Kidney (tissue), 14 donors: Measurements from ENCODE around the gene ZG16. TPM values are rescaled to one million over a fixed set of nuclear protein-coding genes. Genes with fewer than 3 reads are reported as not detected.

ENCODE experiments used
- DNase-seq, 5 donors: peaks; one replicate each; pipeline ENCODE4 v3.0.0-alpha.2; 2013 to 2020
- FAIRE-seq: peaks from 2 replicates; lab custom pipeline; 2012; peaks lifted over from hg19 to GRCh38; lab: Jason Lieb, UNC
- H3K27ac ChIP-seq, 2 donors: one replicate each; pipeline ENCODE4 v1.7.0; 2013; ENCODE audit warnings: low read depth in 2 of 2, low read length in 2 of 2, inconsistent platforms in 1 of 2
- H3K27me3 ChIP-seq: one replicate; pipeline ENCODE4 v1.7.1; 2013; ENCODE audit warnings: low read length, inconsistent platforms; ENCODE audit not compliant: control insufficient read depth, insufficient read depth
- H3K36me3 ChIP-seq, 3 donors: one replicate each; pipeline versions ENCODE4 v1.7.0 to v1.7.1; 2013; ENCODE audit warnings: low read length in 3 of 3, control low read depth in 1 of 3, inconsistent platforms in 1 of 3; ENCODE audit not compliant: insufficient read depth in 3 of 3, control insufficient read depth in 2 of 3
- H3K4me1 ChIP-seq, 3 donors: one replicate each; pipeline versions ENCODE4 v1.7.0 to v1.7.1; 2013; ENCODE audit warnings: low read length in 3 of 3, inconsistent platforms in 1 of 3, low read depth in 1 of 3; ENCODE audit not compliant: control insufficient read depth in 2 of 3, insufficient read depth in 2 of 3
- H3K4me3 ChIP-seq, 3 donors: one replicate each; pipeline versions ENCODE4 v1.7.0 to v1.8.1; 2013; ENCODE audit warnings: low read length in 3 of 3, control low read depth in 1 of 3, inconsistent platforms in 1 of 3
- H3K9ac ChIP-seq, 3 donors: one replicate each; pipeline versions ENCODE4 v1.7.0 to v1.7.1; 2013; ENCODE audit warnings: low read length in 3 of 3, control low read depth in 1 of 3, inconsistent platforms in 1 of 3
- H3K9me3 ChIP-seq, 3 donors: one replicate each; pipeline versions ENCODE4 v1.7.0 to v1.7.1; 2013; ENCODE audit warnings: low read length in 3 of 3, control low read depth in 1 of 3, inconsistent platforms in 1 of 3; ENCODE audit not compliant: control insufficient read depth in 2 of 3, insufficient read depth in 1 of 3
- CTCF ChIP-seq: IDR thresholded peaks from 3 replicates; pipeline ENCODE4 v1.5.1; 2012; ENCODE audit warnings: mild to moderate bottlenecking, moderate library complexity, borderline replicate concordance; ENCODE audit not compliant: insufficient read depth; ENCODE audit errors: extremely low read depth
- intact Hi-C: fragments of 100-400 bp; cut with DNase I; formaldehyde crosslinking; loops from one replicate; pipeline ENCODE4 v1.11.1; 2022
- polyA plus RNA-seq: library from polyadenylated mRNA; stranded (reverse); fragments of 350-450 nt; fragmentation: Illumina TruSeq; extraction: RNeasy Lipid Tissue Mini Kit (QIAGEN cat#74804); gene quantifications from one replicate; pipeline ENCODE4 v1.2.3, GENCODE V29; 2014; ENCODE audit warnings: low read depth, low replicate concordance; ENCODE audit not compliant: insufficient read depth
- total RNA-seq: library from RNA; stranded (reverse); fragmentation: NEBNext Ultra II Directional; extraction: Animal tissue kit (Norgen Biotek cat#: 25700); gene quantifications from one replicate; pipeline ENCODE4 v1.2.1, GENCODE V29; 2021
- donor health status: control.
- donor health status: control.
- donor health status: control.
- donor health status: control.
- donor health status: control.
- donor health status: DM: yes; HTN: yes; CAD: no.
- donor health status: Normal renal cell carcinoma (clear cell type).

ZG16 gene
- total and polyA plus RNA-seq, 2 donors from 2014 or later, result not detected

- TF ChIP-seq CTCF, result no peak
- DNase-seq, result no peak
- intact Hi-C loops, result no loop called here
- Histone ChIP-seq H3K27ac (no peak overlapping the region), H3K36me3 (no peaks in the 10 kb centered on the region), H3K4me1 (no peaks in the 10 kb centered on the region), H3K9ac (no peak overlapping the region), H3K4me3 (no peak overlapping the region), H3K27me3 (no peaks in the 10 kb centered on the region), H3K9me3 (no peaks in the 10 kb centered on the region)
- no peak for FAIRE-seq
Observed at GRCh38 chr16:29765167-29766032, 12.7 kb upstream of the ZG16 start.

GRCh38 chr16:29766571-29766970 lies 11.5 kb upstream of the ZG16 start:
- Histone ChIP-seq H3K9ac (no peak overlapping the region), H3K27me3 (no peaks in the 10 kb centered on the region), H3K4me1 (no peaks in the 10 kb centered on the region), H3K4me3 (no peak overlapping the region), H3K36me3 (no peaks in the 10 kb centered on the region), H3K9me3 (no peaks in the 10 kb centered on the region), H3K27ac (no peak overlapping the region)
- FAIRE-seq (no peak), DNase-seq (no peak)
- no peak for TF ChIP-seq CTCF
- intact Hi-C loops, result no loop called here

GRCh38 chr16:29767062-29767461 lies 11.0 kb upstream of the ZG16 start:
- intact Hi-C loops, result no loop called here
- DNase-seq, result no peak
- no peaks in the 10 kb centered on the region for H3K9me3 ChIP-seq
- H3K4me3 ChIP-seq, result no peak overlapping the region
- no peaks in the 10 kb centered on the region for H3K27me3 ChIP-seq
- no peak for FAIRE-seq
- TF ChIP-seq CTCF, result no peak
- no peak overlapping the region for H3K27ac ChIP-seq
- H3K36me3 ChIP-seq, result no peaks in the 10 kb centered on the region
- H3K9ac ChIP-seq, result no peak overlapping the region
- no peaks in the 10 kb centered on the region for H3K4me1 ChIP-seq

- FAIRE-seq (no peak), DNase-seq (no peak)
- no peak overlapping the region for H3K9ac ChIP-seq
- H3K27me3 ChIP-seq, result no peaks in the 10 kb centered on the region
- TF ChIP-seq CTCF, result no peak
- H3K4me3 ChIP-seq, result no peak overlapping the region
- intact Hi-C loops, result no loop called here
- H3K27ac ChIP-seq, result no peak overlapping the region
- no peaks in the 10 kb centered on the region for H3K36me3 ChIP-seq
- H3K4me1 ChIP-seq, result no peaks in the 10 kb centered on the region
- H3K9me3 ChIP-seq, result no peaks in the 10 kb centered on the region
Observed at GRCh38 chr16:29769507-29769906, 8.5 kb upstream of the ZG16 start.
